Putamen (tissue), 1 donor: Measurements from ENCODE around the gene LAMA3.

Experiments
- DNase-seq: peaks from one replicate; pipeline ENCODE4 v3.0.0-alpha.2; 2016; ENCODE audit warnings: low spot score

LAMA3 gene

DNA sequence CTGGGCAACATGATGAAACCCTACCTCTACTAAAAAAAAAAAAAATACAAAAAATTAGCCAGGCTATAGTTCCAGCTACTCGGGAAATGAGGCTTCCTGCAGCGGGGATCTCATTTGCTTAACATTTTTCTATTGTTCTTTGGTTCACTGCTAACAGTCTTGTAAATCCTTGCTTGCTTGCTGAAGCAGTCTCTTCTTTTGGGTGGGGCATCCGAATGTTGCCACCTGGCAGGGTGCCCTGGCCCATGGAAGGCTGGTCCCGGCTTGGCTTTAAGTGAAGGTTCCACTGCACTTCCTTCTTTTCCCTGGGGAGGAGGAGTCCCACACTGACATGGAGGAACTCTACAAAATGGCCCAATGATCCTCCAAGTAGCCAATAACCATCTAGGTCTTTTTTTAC, 20.5 kb upstream of the LAMA3 start:
- DNase-seq, result no peak

DNA sequence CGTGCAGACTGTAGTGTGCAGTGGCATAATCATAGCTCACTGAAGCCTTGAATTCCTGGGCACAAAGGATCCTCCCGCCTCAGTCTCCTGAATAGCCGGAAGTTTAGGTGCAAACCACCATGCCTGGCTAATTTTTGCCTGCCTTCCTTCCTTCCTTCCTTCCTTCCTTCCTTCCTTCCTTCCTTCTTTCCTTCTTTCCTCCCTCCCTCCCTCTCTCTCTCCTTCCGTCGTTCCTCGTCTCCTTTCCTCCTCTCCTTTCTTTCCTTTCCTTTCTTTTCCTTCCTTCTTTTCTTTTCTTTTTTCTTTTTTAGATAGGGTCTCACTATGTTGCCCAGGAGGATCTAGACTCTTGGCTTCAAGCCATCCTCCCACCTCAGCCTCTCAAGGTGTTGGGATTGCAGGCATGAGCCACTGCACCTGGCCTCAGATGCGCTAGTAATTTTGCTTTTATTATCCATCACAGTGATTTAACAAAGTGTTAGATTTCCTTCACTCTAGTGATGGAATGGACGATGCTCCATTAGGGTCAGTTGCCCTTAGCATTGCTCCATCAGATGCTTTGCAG, 20.0 kb upstream of the LAMA3 start:
- DNase-seq, result no peak

DNA sequence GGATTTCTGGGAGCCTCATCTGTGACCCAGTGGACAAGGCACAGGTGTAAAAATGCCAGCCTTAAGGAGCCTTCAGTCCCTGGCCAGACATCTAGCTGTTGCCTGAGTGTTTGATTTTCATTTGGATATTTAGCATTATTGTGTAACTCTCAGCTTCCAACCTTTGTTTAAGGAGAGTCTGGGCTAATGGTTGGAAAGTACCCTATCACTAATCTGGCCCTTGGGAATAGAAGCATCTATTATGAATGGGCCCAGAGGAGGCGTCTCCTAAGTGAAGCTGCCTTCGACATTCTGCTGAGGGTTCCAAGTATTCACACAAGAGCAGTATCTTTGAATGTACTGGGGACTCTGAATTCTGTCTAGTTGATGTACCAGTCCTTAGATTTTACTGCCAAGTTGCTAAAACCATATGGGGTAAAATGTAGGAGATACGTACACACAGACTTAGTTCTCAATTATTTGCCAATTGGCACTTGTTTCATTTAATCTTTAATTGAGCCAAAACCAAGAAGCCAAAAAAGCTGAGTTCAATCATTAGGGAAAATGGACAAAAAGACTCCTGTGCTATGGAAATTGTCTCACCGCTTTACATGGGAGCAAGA, 19.3 kb upstream of the LAMA3 start:
- DNase-seq, result no peak

DNA sequence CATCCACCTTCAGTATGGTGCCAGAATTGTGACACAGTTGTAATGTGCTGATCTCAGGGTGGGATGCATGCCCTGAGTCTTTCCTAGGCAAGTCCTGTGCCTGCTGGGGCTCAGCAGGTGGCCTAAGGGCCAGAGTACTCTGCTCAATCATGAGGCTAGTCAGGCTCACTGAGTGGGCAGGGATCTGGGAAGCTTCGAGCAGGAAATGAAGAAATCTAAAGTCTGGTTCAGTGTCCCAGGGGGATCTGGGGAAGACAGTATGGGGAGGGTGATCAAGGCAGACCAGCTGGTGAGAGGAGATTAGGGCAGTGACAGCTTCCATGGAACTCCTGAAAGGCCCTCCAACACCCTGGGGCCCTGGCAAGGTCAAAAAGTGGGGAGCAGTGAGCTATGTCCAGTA, 17.7 kb upstream of the LAMA3 start:
- no peak for DNase-seq

DNA sequence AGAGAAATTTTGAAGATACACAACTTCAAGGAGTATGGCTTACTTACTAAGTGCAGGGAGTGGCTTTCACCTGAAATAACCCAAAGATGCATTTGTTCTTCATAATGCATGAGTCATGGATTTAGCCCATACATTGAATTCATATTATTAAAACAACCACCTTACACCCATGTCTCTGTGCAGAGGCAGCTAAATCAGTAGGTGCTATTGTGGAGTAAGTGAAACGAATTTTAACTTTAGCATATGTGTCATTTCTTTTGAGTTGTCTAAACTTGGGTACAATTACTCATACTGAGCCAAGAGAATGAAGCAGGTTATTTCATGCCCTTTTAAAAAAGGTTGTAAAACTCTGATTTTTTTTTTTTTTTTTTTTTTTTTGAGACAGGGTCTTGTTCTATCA, 15.5 kb upstream of the LAMA3 start:
- DNase-seq, result peak; percentile 51

DNA sequence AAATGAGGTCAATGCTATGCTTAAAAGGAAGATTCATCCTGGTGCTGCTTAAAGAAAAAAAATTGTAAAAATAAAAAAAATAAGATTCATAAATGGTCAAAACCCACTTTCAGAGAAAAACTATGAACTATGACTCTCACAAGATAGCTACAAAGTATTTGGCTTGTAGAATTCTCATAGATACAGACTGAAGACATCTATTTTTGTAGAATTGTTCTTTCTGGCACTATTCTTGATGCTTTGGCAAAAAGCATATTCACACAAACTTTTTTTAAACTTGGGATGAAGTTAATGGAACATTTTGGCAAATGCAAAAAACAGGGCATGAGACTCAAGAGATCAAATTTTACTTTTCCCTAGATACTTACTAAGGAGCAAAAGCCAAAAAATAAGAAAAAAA, 14.0 kb upstream of the LAMA3 start:
- no peak for DNase-seq

DNA sequence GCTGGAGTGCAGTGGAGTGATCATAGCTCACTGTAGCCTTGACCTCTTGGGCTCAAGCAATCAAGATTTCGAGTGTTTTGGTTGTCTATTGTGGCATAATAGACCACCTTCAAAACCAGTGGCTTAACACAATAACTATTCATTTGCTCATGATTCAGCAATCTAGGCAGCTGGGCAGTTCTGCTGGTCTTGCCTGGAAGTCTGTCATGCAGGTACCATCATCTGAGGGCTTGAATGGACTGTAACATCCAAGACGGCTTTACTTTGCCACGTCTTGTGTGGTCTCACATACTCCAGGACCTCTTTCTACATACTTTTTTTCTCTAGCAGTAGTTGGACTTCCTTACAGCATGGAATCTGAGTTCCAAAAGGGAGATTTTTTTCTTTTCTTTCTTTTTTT, 13.4 kb upstream of the LAMA3 start:
- no peak for DNase-seq

DNA sequence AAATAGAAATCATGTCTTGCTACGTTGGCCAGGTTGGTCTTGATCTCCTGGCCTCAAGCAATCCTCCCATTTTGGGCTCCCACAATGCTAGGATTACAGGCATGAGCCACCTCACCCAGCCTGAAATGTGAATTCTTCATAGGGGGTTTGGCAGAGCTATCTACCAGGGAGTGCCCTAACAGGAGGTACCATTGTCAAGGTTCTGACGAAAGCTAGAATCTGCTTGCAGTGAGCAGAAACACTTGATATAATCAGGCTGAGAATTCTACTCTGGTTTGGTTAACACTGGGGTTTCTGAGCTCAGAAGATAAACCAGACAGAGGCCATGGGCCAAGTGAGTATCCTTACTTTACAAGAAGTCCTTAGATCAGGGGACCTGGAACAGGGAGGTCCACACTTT, 7.2 kb upstream of the LAMA3 start:
- DNase-seq, result no peak

DNA sequence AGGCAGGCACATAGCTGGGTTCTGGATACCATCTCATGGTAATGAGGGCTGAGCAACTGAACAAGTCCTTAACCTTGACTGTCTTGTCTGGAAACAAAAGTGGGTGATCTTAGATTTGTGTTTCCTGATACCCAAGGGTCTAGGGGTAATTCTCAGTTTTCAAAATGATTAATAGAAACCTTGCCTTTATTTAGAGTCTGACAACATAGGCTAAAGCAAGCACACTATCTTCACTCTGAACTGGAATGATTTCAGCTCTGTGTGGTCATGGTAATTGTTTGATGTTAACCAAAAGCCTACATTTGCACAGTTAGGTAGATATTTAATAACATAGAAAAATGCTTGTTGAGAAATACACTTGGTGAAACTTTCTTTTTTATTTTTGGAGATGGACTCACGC, 6.8 kb upstream of the LAMA3 start:
- no peak for DNase-seq

DNA sequence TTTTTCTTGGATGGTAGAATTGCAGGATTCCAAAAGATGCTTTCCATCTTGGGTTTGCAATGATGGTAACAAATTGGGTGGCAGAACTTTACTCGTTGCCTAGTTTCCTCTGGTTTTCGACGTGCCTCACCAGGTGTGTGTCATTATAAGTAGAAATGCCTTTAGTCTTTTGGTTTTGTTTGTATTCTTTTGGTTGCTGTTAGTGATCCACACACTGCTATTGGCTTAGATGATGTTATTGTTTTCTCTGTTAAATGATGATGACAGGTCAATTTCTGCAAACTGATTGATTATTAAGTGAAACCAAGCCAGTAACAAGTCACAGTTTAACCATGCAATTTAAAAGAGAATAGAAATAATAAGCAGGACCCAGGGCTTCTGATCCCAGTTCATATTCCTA, 6.1 kb upstream of the LAMA3 start:
- DNase-seq, result no peak

DNA sequence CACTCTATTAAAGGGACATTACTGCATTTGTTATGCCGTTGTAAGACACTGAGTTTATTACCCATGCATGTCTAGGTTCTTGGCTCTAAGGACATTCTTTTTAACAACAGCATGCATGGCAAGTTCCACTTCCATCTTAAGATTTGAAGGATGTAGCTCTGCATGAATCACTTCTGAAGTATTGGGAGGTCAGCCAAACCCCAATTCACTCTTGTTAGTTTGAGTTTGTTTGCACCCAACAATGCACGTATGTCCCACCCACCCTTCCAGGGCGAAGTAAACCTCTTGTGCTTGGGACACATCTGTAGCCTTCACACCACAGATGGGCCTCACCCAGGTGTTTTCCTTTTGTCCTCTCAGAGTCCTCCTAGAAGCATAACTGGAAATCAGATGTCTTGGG, 5.6 kb upstream of the LAMA3 start:
- no peak for DNase-seq

DNA sequence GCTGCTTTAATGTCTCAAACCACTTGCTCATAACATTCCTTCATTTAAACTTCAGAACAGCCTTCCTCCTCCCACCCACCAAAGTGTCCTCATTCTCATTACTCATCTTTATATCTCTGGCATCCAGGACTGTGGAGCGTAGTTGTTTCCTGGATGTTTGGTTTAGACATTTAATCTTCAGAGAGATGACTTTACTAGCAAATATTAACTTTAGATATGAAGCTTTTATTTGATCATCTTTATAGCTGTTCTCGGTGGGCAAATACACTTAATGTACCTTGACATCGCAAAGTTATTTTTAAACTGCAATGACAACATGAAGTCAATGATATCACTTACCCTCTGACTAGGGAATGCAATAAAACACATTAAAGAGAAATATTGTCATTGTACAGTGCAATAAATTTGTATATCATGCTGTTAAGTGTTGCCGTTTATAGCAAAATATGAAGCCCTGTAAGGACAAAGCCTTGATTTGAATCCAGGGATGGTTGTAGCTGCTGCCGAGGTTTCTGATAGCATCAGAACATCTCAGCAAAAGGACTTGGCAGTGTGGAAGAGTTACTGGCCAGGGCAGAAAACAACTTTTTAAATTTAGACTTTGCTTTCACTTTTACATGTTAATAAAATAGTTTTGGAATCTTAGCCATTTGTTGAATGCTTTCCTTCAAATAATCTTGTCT, 4.6 kb upstream of the LAMA3 start:
- DNase-seq, result no peak

DNA sequence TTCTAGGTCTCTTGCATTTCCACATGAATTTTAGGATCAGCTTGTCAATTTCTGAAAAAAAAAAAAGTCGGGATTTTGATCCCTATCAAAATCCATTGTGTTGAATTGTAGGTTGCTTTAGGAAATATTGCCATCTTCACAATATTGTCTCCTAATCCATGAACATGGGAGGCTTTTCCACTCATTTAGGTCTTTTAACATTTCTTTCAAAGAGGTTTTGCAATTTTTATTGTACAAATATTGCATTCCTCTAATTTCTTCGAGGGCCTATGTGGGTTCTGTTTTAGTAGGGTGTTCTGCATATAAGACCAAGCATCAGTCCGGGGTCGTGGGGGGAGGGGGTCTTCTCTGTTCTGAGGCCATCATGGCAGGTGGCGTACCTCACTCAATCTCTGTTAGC, 725 bp upstream of the LAMA3 start:
- no peak for DNase-seq

DNA sequence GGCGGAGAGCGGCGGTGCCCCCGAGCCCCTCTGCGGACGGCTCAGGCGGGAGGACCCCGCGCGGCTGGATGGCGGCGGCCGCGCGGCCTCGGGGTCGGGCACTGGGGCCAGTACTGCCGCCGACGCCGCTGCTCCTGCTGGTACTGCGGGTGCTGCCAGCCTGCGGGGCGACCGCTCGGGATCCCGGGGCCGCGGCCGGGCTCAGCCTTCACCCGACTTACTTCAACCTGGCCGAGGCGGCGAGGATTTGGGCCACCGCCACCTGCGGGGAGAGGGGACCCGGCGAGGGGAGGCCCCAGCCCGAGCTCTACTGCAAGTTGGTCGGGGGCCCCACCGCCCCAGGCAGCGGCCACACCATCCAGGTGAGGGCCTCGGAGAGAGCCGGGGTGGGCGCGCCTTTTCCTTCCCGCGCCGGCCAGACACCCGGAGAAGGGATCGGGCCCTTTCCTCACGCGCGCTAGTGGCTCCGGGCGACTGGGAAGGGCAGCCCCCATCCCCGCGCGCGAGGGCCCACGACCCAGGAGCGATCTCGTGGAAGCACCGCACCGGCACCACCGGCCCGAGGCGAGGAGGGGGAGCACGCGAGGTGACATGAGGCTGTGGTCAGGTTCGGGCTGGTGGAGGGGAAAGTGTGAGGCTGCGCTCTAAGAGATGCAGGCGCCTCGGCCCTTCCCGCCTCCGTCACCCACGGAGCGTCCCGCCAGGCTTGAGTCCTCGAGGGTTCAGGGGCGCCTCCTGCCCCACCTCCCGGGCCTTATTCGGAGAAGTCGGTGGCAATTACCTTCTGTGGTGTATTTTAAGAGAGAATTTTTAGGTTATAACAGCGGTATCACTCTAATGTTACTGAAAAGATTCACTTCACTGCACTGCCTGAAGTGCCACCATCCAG, 607 bp downstream of the LAMA3 start:
- DNase-seq, result no peak

DNA sequence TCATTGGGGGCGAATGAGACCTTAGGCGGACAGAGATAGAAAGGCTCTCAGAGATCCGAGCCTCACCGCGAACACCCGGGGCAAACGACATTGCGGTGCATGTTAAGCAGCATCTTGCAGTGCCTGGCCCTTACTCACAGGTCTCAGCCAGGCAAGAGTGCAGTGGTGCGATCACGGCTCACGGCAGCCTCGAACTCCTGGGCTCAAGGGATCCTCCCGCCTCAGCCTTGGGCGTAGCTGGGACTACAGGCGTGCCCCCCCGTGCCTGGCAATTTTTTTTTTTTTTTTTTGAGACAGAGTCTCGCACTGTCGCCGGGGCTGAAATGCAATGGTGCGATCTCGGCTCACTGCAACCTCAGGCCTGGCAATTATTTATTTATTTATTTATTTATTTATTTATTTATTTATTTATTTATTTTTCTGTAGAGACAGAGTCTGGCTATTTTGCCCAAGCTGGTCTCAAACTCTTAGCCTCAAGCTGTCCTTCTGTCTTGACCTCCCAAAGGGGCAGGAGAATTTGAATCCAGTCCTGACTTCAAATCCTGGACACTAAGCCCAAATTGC, 1.3 kb downstream of the LAMA3 start:
- DNase-seq, result no peak

DNA sequence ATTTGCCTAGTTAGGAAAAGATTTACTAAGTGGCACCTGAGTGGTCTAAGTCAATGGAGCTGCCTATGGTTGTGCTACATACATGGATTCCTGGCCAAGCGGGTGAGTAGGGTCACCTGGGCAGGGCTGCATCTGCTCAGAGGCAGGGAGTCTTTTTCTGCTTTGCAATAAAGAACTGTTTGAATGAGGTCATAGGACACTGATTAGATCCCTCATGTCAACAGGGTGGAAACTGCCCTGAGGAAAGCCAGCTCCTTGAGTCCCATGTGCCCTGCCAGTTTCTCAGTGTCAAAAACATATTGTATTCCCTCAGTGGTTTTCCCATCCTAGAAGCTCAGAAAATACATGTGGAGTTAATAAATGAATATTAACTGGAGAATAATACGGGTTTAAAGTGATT, 4.6 kb downstream of the LAMA3 start:
- no peak for DNase-seq

DNA sequence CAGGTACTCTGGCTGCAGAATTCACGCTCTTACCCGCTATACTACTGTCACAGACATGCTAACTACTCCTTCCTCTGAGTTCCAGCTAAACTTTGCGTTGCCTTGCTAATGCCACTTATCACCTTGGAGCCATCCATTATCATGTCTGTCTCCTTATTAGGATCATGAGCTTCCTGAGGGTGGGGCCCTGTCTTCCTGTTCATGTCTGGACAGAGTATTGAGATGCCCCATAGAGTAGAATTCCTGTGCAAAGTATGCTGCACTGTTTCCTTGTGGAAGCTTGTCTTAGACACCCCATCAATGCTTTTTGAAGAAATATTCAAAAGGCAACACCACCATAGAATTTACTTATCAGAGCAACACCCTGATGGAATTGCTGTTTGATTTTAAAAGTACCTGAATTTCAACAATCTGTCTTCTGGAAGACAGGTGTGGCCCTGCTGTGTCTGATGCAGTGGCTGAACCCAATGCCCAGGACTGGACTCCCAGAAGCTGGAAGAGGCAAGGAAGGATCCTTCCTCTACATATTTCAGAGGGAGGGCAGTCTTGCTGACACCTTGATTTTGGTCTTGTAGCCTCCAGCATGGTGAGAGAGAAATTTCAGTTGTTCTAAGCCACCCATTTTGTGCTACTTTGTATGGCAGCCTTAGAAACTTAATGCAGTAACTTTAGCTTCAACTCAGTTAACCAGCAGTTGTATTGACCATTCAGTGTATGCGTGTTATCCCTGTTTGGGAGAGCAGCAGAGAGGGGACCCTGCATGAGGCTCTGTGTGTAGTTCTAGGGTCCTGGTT, 5.6 kb downstream of the LAMA3 start:
- DNase-seq, result no peak

DNA sequence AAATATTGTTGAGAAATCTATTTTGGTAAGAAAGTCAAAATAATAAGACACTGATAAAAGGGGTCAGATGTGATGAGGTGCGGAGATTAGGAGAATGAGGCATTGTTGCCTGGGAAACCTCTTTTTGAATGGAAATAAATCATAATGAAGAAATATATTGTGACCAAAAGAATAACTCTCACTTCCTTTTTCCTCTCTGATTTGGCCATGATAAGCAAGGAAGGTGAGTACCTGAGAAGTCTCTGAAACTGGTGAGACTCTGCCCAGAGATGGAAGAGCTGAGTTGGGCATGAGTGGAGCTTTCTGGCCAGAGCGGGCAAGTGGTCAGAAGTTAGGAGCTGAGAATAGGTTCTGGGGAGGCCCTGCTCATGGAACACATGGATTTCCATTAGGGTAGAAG, 11.8 kb downstream of the LAMA3 start:
- DNase-seq, result no peak

DNA sequence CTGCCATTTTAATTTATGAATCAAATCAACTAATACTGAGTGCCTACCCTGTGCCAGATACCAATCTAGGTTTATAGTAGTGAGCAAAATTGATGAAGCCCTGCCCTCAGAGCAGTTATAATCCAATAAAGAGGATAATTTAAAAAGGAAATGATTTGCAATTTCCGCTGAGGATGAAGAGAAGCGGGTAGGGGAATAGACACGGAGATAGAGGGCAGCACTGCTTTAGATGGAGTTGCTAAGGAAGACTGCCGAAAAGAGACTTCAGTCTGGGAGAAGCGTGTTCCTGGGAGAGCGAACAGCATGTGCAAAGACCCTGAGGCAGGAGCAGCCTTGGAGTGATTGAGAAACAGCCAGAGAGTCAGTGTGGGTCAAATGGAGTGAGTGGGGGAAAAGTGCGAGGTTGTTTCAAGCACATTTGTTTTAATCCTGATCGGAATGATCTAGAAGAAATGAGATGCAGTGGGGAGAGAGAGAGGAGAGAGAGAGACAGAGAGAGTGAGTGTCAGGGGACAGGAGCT, 12.4 kb downstream of the LAMA3 start:
- DNase-seq, result no peak

DNA sequence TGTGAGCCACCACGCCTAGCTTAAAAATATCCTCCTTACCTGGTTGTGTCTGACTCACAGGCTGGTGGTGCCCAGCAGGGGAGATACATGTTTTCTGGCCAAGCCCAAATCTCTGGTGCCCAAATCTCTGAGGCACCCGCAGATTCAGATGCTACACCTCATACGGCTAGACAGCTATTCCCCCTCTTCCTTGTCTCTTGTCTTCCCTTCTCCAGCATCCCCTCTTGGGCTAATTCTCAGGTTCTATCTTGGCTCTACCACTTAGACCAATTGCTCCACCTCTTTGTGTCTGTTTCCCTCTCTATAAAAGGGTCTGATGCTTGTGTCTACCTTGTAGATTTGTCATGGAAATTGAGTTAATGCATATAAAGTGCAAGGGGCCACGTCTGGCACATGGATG, 13.4 kb downstream of the LAMA3 start:
- DNase-seq, result no peak
